IPS DF 19.7 (cell line): ENCODE measurements around the gene LUC7L.
"Not testable (repeated sequence)": the region's sequence is repeated elsewhere in the genome, so short reads cannot be mapped to it uniquely, and the experiment has no call there.

Source experiments
- DNase-seq: peaks from one replicate; pipeline ENCODE4 v3.0.0-alpha.2; 2013; ENCODE audit warnings: low read depth, low spot score

LUC7L gene

GRCh38 chr16:229731-230281, 557 bp upstream of the LUC7L start:
- no peak for DNase-seq

- DNase-seq: no peak
Observed at GRCh38 chr16:228151-228851, 948 bp downstream of the LUC7L start.

DNA sequence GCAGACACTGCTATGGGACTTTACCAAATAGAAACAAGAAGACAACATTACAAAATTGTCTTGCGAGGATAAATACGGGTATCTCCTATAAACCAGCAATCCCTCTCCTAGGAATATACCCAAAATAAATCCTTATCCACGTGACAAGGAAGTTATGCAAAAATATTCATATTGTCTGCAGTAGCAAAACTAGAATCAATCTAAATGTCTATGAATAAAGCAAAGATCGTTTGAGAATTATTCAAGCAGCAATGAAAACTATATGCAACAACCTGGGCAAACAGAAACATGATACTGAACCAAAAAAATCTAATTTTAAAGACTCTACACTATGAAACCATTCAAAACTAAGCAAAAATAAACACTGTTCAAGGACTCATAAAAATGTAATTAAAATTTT, 9.2 kb downstream of the LUC7L start:
- no peak for DNase-seq

GRCh38 chr16:212999-213398, 16.2 kb downstream of the LUC7L start:
- DNase-seq: no peak

DNA sequence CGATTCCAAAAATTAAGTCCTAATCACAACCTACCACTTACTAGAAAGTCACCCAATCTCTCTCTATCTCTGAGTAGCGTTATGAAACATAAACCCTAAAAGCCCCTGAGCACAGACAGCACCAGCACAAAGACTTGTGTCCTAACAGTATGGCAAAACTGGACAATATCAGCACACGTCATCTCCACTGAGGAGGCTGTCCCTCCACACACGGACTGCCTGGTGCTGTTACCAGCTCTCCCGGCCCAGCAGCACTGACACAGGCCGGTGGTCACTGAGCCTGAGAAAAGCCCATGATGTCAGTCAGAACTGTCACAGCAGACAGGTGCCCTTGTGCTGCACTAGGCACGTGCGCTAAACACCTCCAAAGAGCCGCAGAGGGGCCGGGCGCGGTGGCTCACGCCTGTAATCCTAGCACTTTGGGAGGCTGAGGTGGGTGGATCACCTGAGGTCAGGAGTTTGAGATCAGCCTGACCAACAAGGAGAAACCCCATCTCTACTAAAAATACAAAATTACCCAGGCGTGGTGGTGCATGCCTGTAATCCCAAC, 17.5 kb downstream of the LUC7L start:
- not testable (repeated sequence) for DNase-seq

DNA sequence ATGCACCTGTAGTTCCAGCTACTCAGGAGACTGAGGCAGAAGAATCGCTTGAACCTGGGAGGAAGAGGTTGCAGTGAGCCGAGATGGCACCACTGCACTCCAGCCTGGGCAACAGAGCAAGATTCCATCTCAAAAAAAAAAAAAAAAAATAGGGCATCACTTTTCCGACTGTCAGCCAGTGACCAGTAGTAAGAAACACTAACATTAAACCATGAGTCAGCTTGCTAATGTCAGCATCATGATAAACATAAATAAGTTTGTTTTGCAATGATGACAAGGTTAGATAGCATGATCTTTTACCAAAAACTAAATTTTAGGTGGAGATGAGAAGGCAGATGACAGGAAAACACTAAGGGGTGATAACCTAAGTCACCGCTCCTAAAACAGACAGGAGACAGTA, 19.9 kb downstream of the LUC7L start:
- DNase-seq: not testable (repeated sequence)

DNA sequence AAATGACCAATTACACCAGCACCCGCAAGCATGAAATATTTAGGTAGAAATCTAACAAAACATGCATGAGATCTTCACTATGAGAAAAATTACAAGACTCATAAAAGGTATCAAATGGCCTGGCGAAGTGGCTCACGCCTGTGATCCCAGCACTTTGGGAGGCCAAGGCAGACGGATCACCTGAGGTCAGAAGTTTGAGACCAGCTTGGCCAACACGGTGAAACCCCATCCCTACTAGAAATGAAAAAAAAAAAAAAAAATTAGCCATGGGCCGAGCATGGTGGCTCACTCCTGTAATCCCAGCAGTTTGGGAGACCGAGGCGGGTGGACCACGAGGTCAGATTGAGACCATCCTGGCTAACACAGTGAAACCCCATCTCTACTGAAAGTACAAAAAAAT, 25.2 kb downstream of the LUC7L start:
- not testable (repeated sequence) for DNase-seq

- DNase-seq: no peak
Observed at GRCh38 chr16:203246-203645, 26.0 kb downstream of the LUC7L start.

DNA sequence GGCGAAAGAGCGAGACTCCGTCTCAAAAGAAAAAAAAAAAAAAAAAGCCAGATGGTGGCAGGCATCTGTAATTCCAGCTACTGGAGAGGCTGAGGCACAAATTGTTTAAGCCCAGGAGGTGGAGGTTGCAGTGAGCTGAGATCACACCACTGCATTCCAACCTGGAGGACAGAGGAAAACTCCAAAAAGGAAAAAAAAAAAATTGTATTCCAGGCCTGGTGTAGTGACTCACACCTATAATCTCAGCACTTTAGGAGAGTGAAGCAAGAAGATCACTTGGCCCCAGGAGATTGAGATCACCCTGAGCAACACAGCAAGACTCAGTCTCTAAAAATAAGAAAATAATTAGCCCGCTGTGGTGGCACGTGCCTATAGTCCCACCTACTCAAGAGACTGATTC, 28.9 kb downstream of the LUC7L start:
- DNase-seq: no peak

DNA sequence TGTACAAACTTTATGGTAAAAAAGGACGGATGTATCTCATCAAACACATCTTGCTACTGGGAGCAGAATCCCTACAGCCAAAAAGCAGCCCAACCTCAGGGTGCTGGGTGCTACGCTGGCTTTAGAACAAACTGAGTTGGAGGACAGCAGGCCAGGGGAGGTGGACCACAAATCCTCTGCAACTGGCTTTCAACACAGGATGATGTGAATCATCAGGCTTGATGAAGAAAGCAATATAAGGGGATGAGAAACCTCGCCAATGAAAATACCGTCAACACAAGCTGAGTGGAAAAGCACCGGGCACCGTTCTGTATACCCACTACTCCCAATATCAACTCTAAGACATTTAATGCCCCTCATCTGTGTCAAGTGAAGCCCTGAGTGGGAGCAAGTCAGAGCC, 34.7 kb downstream of the LUC7L start:
- no peak for DNase-seq

- no peak for DNase-seq
Observed at GRCh38 chr16:193441-193840, 35.8 kb downstream of the LUC7L start.

- DNase-seq: no peak
Observed at GRCh38 chr16:192686-193085, 36.6 kb downstream of the LUC7L start.

GRCh38 chr16:191831-192230, 37.4 kb downstream of the LUC7L start:
- DNase-seq: no peak

GRCh38 chr16:189604-190186, 39.6 kb downstream of the LUC7L start:
- DNase-seq: no peak

DNA sequence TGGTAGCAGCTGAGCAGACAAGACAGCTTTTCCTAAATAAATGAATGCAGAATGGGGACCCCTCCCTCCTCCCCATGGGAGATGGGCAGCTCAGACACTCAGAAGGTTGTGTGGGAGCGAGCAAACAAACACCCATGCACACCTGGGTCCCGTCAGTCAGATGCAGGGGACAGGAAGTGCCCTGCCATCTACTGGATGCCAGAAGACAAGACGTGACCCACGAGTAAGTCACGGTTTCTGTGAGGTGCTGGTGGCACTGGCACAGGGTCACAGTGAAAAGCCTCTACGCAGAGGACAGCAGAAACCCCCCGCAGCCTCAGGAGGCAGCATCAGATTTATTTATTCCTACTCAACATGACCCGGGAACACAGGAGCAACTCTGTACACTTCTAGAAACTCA, 40.6 kb downstream of the LUC7L start:
- DNase-seq: no peak

DNA sequence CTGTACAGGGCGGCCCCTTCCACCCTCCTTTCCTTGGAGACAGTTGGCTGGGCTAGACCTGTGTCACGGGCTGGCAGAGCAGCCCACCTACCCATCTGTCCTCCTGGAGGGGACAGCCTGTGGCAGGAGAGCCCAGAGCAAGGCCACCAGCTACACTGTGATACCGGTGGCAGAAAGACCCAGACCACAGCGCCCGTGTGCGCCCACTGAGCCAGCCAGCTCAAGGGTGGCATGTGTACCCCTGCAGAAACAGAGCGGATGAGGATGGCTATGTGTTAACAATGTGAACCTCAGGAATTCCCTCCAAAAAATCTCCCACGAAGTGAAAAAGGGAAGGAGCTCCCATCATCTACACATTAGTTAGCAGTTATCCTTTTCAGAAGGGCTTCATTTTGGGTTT, 41.9 kb downstream of the LUC7L start:
- DNase-seq: no peak

- no peak for DNase-seq
Observed at GRCh38 chr16:185691-186090, 43.6 kb downstream of the LUC7L start.

DNA sequence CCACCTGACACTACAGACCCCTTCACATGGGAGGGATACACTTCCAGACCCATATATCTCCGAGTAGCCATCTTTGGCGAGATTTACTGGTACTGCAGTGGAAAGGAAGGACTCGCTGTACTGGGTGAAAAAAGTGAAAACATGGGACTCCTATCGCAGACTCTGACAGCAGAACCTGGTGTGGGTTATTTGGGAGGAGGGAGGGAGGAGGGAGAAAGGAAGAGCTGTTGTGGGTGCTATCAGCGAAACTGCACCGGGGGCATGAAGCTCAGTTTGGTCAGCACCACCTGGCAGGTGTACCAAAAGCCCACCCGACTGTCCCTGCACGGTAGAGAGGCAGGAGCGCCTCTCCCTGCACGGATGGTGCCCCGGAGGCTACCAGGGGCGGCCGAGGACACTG, 44.0 kb downstream of the LUC7L start:
- no peak for DNase-seq

- no peak for DNase-seq
Observed at GRCh38 chr16:183005-183404, 46.2 kb downstream of the LUC7L start.

GRCh38 chr16:181565-182021, 47.7 kb downstream of the LUC7L start:
- no peak for DNase-seq

GRCh38 chr16:180681-181564, 48.3 kb downstream of the LUC7L start:
- DNase-seq: no peak

DNA sequence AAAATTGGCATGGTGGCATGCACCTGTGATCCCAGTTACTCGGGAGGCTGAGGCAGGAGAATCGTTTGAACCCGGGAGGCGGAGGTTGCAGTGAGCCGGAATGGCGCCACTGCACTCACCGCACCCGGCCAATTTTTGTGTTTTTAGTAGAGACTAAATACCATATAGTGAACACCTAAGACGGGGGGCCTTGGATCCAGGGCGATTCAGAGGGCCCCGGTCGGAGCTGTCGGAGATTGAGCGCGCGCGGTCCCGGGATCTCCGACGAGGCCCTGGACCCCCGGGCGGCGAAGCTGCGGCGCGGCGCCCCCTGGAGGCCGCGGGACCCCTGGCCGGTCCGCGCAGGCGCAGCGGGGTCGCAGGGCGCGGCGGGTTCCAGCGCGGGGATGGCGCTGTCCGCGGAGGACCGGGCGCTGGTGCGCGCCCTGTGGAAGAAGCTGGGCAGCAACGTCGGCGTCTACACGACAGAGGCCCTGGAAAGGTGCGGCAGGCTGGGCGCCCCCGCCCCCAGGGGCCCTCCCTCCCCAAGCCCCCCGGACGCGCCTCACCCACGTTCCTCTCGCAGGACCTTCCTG, 49.1 kb downstream of the LUC7L start, which contains the start of gene HBQ1:
HBQ1 (plus strand) TSS at position 359 of the 575 bp plus-strand sequence; CDS start at position 387, 28 bp downstream.
- DNase-seq: no peak
